ENCODE data around the gene KMT2B. TPM values are rescaled to one million over a fixed set of nuclear protein-coding genes. Genes with fewer than 3 reads are reported as not detected.

The KMT2B gene
- total and polyA plus RNA-seq, 9 of the 15 experiments (the other 6 are each of a cell fraction or from before 2014, with no cell fraction given): 0.63 to 43.9 (median 8.1) TPM

- TF ChIP-seq CBFB (CRISPR knock-in tag; IDR thresholded peaks at IDR 0.05): peak; percentile 97
- peak; percentile 90 for TF ChIP-seq POLR2H (tag; IDR thresholded peaks at IDR 0.05; ENCODE audit: low read depth)
- 0 out of 2 replicates have a peak, but pooled peaks have one; percentile 42 for TF ChIP-seq E2F1 (CRISPR knock-in tag; IDR thresholded peaks at IDR 0.05)
- peak in 1 of 2 experiments; percentile 41; a peak in 1 of 4 replicates for TF ChIP-seq TBL1XR1 (IDR thresholded peaks at IDR 0.05; ENCODE audit: low read length in 2 of 2)
- TF ChIP-seq MCM3 (IDR thresholded peaks at IDR 0.05): no peak
- no peak for TF ChIP-seq ELK1 (CRISPR knock-in tag; IDR thresholded peaks at IDR 0.05)
- TF ChIP-seq HNRNPL (IDR thresholded peaks at IDR 0.05; ENCODE audit: low read depth, low read length): no peak
- peak; percentile 24 to 64 for TF ChIP-seq MNT (conservative IDR thresholded peaks at IDR 0.05)
- peak; percentile 87 for TF ChIP-seq SP1 (CRISPR knock-in tag; IDR thresholded peaks at IDR 0.05)
- TF ChIP-seq ESRRA (IDR thresholded peaks at IDR 0.05; ENCODE audit: borderline replicate concordance, low read depth): peak; percentile 99; the same call in 1 of the 2 replicates
- TF ChIP-seq TEAD1 (CRISPR knock-in tag; IDR thresholded peaks at IDR 0.05): peak; percentile 8 to 90; a peak in 2 of 4 replicates
- peak; percentile 89 for TF ChIP-seq ZNF143 (CRISPR knock-in tag; IDR thresholded peaks at IDR 0.05)
- TF ChIP-seq MYBL2 (IDR thresholded peaks at IDR 0.05; ENCODE audit: low read depth): peak; percentile 54; the same call in 1 of the 2 replicates
- no peak for TF ChIP-seq MYBL2 (CRISPR knock-in tag; IDR thresholded peaks at IDR 0.05; ENCODE audit: borderline replicate concordance)
- TF ChIP-seq SFPQ (IDR thresholded peaks at IDR 0.05; ENCODE audit: low read depth, low read length): no peak
- TF ChIP-seq TBP (optimal IDR thresholded peaks at IDR 0.05; ENCODE audit: low read depth, low read length): peak; percentile 68
- TF ChIP-seq TARDBP (IDR thresholded peaks at IDR 0.05): peak; percentile 93
- 0 out of 2 replicates have a peak, but pooled peaks have one; percentile 39 for TF ChIP-seq ZNF165 (CRISPR knock-in tag; IDR thresholded peaks at IDR 0.05; ENCODE audit: borderline replicate concordance)
- peak; percentile 95 for TF ChIP-seq RBBP5 (IDR thresholded peaks at IDR 0.05; ENCODE audit: borderline replicate concordance, insufficient read depth, low read length, poor library complexity, severe bottlenecking)
- peak; percentile 35; the same call in 1 of the 2 replicates for TF ChIP-seq SIN3B (IDR thresholded peaks at IDR 0.05; ENCODE audit: low read depth)
- peak; percentile 49 for TF ChIP-seq MYC (IDR thresholded peaks at IDR 0.05; ENCODE audit: low read depth, low read length)
- peak; percentile 46; the same call in 1 of the 2 replicates for TF ChIP-seq MYC (CRISPR knock-in tag; IDR thresholded peaks at IDR 0.05; ENCODE audit: borderline replicate concordance, low read depth)
Observed at GRCh38 chr19:35757749-35758608, 40.2 kb downstream of the KMT2B start, which contains the start of gene PROSER3 (continued).

Measured in K562 (cell line).